ENCODE results near the gene EPN3.

- no peak for TF ChIP-seq NFIC (IDR thresholded peaks at IDR 0.05)
- TF ChIP-seq CEBPB (IDR thresholded peaks at IDR 0.05) = no peak
- no peak for TF ChIP-seq TAF1 (IDR thresholded peaks at IDR 0.05; ENCODE audit: low read depth)
- TF ChIP-seq TCF12 (IDR thresholded peaks at IDR 0.05; ENCODE audit: low read depth) = no peak
- TF ChIP-seq REST (IDR thresholded peaks at IDR 0.05; ENCODE audit: low read depth) = no peak
- TF ChIP-seq EP300 (IDR thresholded peaks at IDR 0.05; ENCODE audit: borderline replicate concordance) = no peak
- TF ChIP-seq RAD21 (IDR thresholded peaks at IDR 0.05; ENCODE audit: low read depth) = no peak
- no peak for TF ChIP-seq MAX (IDR thresholded peaks at IDR 0.05)
- no peak for TF ChIP-seq ZBTB7A (IDR thresholded peaks at IDR 0.05; ENCODE audit: low read depth)
- TF ChIP-seq YY1 (IDR thresholded peaks at IDR 0.05; ENCODE audit: low read depth) = no peak
- no peak for TF ChIP-seq TEAD4 (IDR thresholded peaks at IDR 0.05)
- TF ChIP-seq EGR1 (IDR thresholded peaks at IDR 0.05) = no peak
- no peak for TF ChIP-seq USF1 (IDR thresholded peaks at IDR 0.05)
Observed at GRCh38 chr17:50483266-50483665, 49.3 kb upstream of the EPN3 start.

Measured in Ishikawa (cell line).